Small intestine (tissue), 7 donors: ENCODE data around the gene TCIRG1. TPM values are rescaled to one million over a fixed set of nuclear protein-coding genes. Genes with fewer than 3 reads are reported as not detected.
A peak's percentile ranks its signal among the peaks of the same experiment; 100 is the strongest.

Experiments used
- DNase-seq, 2 donors: peaks; one replicate each; pipeline versions ENCODE4 v3.0.0 to v3.0.0-alpha.2; 2013
- FAIRE-seq: peaks from 2 replicates; lab custom pipeline; 2012; peaks lifted over from hg19 to GRCh38; lab: Jason Lieb, UNC
- H3K27ac ChIP-seq, 3 donors: one replicate each; pipeline ENCODE4 v1.5.1; 2013; ENCODE audit warnings: low read length in 2 of 3, mild to moderate bottlenecking in 2 of 3, control low read depth in 1 of 3, inconsistent platforms in 1 of 3, low read depth in 1 of 3, moderate library complexity in 1 of 3
- H3K27me3 ChIP-seq, 3 donors: one replicate each; pipeline ENCODE4 v1.6.1; 2013; ENCODE audit warnings: low read length in 3 of 3, inconsistent platforms in 1 of 3; ENCODE audit not compliant: control insufficient read depth in 3 of 3, insufficient read depth in 3 of 3
- H3K36me3 ChIP-seq, 3 donors: one replicate each; pipeline ENCODE4 v1.6.1; 2013; ENCODE audit warnings: low read length in 3 of 3, inconsistent platforms in 1 of 3, low read depth in 1 of 3, mild to moderate bottlenecking in 1 of 3, moderate library complexity in 1 of 3; ENCODE audit not compliant: control insufficient read depth in 3 of 3, insufficient read depth in 2 of 3
- H3K4me1 ChIP-seq, 3 donors: one replicate each; pipeline ENCODE4 v1.6.1; 2013; ENCODE audit warnings: low read length in 2 of 3, inconsistent platforms in 1 of 3, low read depth in 1 of 3, mild to moderate bottlenecking in 1 of 3, moderate library complexity in 1 of 3; ENCODE audit not compliant: control insufficient read depth in 3 of 3, insufficient read depth in 2 of 3
- H3K4me3 ChIP-seq, 3 donors: one replicate each; pipeline ENCODE4 v1.5.1; 2013; ENCODE audit warnings: low read length in 3 of 3, control low read depth in 1 of 3, inconsistent platforms in 1 of 3, low read depth in 1 of 3, mild to moderate bottlenecking in 1 of 3, moderate library complexity in 1 of 3
- H3K9me3 ChIP-seq, 2 donors: one replicate each; pipeline ENCODE4 v1.6.1; 2013; ENCODE audit warnings: low read depth in 1 of 2, low read length in 1 of 2; ENCODE audit not compliant: control insufficient read depth in 2 of 2, insufficient read depth in 1 of 2
- WGBS, 3 donors: extraction: QIAGEN DNeasy Blood & Tissue Kit; methylation state at CpG; one replicate each; pipeline ENCODE4 v1.1.7; 2013; 5-methylcytosine and 5-hydroxymethylcytosine counted together
- polyA plus RNA-seq, 4 donors: library from polyadenylated mRNA; stranded (reverse) in 3 of 4; unstranded in 1 of 4; fragments of 200-250 nt in 3 of 4; fragments of 120-200 nt in 1 of 4; gene quantifications; one replicate each; pipeline versions ENCODE4 v1.2.1 to v1.2.3, GENCODE V29; 2013
- donor health status: healthy with polysubstance abuse.
- donor health status: control.
- donor health status: control.
- donor health status: Bipolar disorder and iron deficiency.
- donor health status: healthy.

TCIRG1 gene
- polyA plus RNA-seq, 4 donors, result 79.1 to 437 (median 285) TPM

GRCh38 chr11:67996051-67996450, 42.8 kb upstream of the TCIRG1 start:
- no peak for FAIRE-seq
- H3K36me3 ChIP-seq, result peaks cover 0 to 28% (median 0%) of the 10 kb centered on the region in 3 donors
- H3K27me3 ChIP-seq, result peaks cover 0 to under 1% (median 0%) of the 10 kb centered on the region in 3 donors
- H3K9me3 ChIP-seq, result no peaks in the 10 kb centered on the region
- H3K27ac ChIP-seq, result no peak overlapping the region
- 57 to 83% (median 78%) methylated on average over 6 to 13 of the region's 13 CpGs for WGBS, 3 donors
- no peak overlapping the region for H3K4me3 ChIP-seq
- H3K4me1 ChIP-seq, result peaks cover 0 to 17% (median 9%) of the 10 kb centered on the region in 3 donors
- peak in 1 of 2 donors; percentile 62 for DNase-seq

GRCh38 chr11:67996622-67997474, 42.0 kb upstream of the TCIRG1 start:
- peaks cover 0 to 30% (median 0%) of the 10 kb centered on the region in 3 donors for H3K36me3 ChIP-seq
- FAIRE-seq (no peak), DNase-seq (peak; percentile 91 to 96)
- H3K27ac ChIP-seq, result peak overlapping the region; percentile 77 to 94 (median 89)
- no peaks in the 10 kb centered on the region for H3K27me3 ChIP-seq
- no peaks in the 10 kb centered on the region for H3K9me3 ChIP-seq
- peak overlapping the region in 1 of 3 donors; percentile 41 for H3K4me3 ChIP-seq
- peaks cover 0 to 16% (median 9%) of the 10 kb centered on the region in 3 donors for H3K4me1 ChIP-seq
- 47 to 59% (median 49%) methylated on average over 37 to 41 of the region's 41 CpGs for WGBS, 3 donors

GRCh38 chr11:67997475-67997921, 41.3 kb upstream of the TCIRG1 start:
- H3K4me1 ChIP-seq, result peaks cover 0 to 20% (median 9%) of the 10 kb centered on the region in 3 donors
- no peaks in the 10 kb centered on the region for H3K9me3 ChIP-seq
- DNase-seq (peak in 1 of 2 donors; percentile 47), FAIRE-seq (no peak)
- peak overlapping the region; percentile 77 to 94 (median 89) for H3K27ac ChIP-seq
- H3K36me3 ChIP-seq, result peaks cover 0 to 30% (median 0%) of the 10 kb centered on the region in 3 donors
- no peak overlapping the region for H3K4me3 ChIP-seq
- no peaks in the 10 kb centered on the region for H3K27me3 ChIP-seq
- 62 to 85% (median 62%) methylated on average over 28 to 29 of the region's 29 CpGs for WGBS, 3 donors

GRCh38 chr11:67998150-67999045, 40.4 kb upstream of the TCIRG1 start:
- H3K4me3 ChIP-seq, result no peak overlapping the region
- H3K4me1 ChIP-seq, result peaks cover 0 to 24% (median 9%) of the 10 kb centered on the region in 3 donors
- no peaks in the 10 kb centered on the region for H3K9me3 ChIP-seq
- 74 to 86% (median 83%) methylated on average over 9 of the region's 9 CpGs for WGBS, 3 donors
- DNase-seq (peak in 1 of 2 donors; percentile 47), FAIRE-seq (no peak)
- H3K27ac ChIP-seq, result peak overlapping the region in 2 of 3 donors; percentile 3 to 94
- H3K36me3 ChIP-seq, result peaks cover 0 to 30% (median 0%) of the 10 kb centered on the region in 3 donors
- no peaks in the 10 kb centered on the region for H3K27me3 ChIP-seq

- Histone ChIP-seq H3K36me3 (peaks cover 0 to 30% (median 0%) of the 10 kb centered on the region in 3 donors), H3K9me3 (no peaks in the 10 kb centered on the region), H3K27me3 (no peaks in the 10 kb centered on the region), H3K4me3 (no peak overlapping the region), H3K27ac (no peak overlapping the region), H3K4me1 (peaks cover 0 to 27% (median 9%) of the 10 kb centered on the region in 3 donors)
- WGBS, 3 donors, result 96 to 98% (median 98%) methylated on average over 13 of the region's 13 CpGs
- no peak for FAIRE-seq
- no peak for DNase-seq
Measured at GRCh38 chr11:67999201-67999629, 39.6 kb upstream of the TCIRG1 start.

- Histone ChIP-seq H3K4me1 (peaks cover 0 to 28% (median 9%) of the 10 kb centered on the region in 3 donors), H3K27ac (no peak overlapping the region), H3K27me3 (no peaks in the 10 kb centered on the region), H3K4me3 (no peak overlapping the region), H3K9me3 (no peaks in the 10 kb centered on the region), H3K36me3 (peaks cover 0 to 30% (median 0%) of the 10 kb centered on the region in 3 donors)
- no peak for DNase-seq
- FAIRE-seq, result no peak
- 94 to 98% (median 96%) methylated on average over 5 of the region's 5 CpGs for WGBS, 3 donors
Measured at GRCh38 chr11:67999704-68000103, 39.1 kb upstream of the TCIRG1 start.

- no peak for DNase-seq
Measured at GRCh38 chr11:68002575-68002937, 36.3 kb upstream of the TCIRG1 start.

More at GRCh38 chr11:68002575-68002937, 36.3 kb upstream of the TCIRG1 start:
- H3K36me3 ChIP-seq, result peaks cover 0 to 24% (median 0%) of the 10 kb centered on the region in 3 donors
- peak overlapping the region in 1 of 3 donors; percentile 46 for H3K27ac ChIP-seq
- H3K4me3 ChIP-seq, result peak overlapping the region in 1 of 3 donors; percentile 4
- H3K4me1 ChIP-seq, result peaks cover 0 to 12% (median 2%) of the 10 kb centered on the region in 3 donors
- no peak for FAIRE-seq
- H3K9me3 ChIP-seq, result no peaks in the 10 kb centered on the region
- H3K27me3 ChIP-seq, result no peaks in the 10 kb centered on the region
- WGBS, 3 donors, result 55 to 65% (median 65%) methylated on average over 9 of the region's 9 CpGs
